ENCODE measurements around the gene APOO.

DNA sequence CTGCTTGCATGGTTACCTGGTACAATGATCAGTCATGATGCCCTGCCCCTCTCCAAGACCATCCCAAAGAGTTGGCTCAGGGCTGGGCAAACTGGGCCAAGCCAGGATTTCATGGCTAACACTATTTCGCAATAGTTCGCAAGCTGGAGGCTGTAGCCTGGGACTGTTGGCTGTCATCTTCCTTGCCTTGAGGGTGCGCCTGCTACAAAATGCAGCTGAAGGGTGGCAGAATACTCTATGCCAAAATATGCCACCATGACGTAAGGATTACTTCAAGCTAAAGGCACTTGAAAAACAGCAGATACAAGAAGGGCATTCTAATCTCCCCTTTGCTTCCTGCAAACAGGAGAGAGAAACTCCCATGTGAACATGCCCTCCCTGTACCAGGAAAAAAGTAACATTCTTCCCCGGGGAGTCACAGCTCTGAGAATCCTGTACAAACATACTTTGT lies 103.8 kb downstream of the APOO start:
- TF ChIP-seq POLR2A (IDR thresholded peaks at IDR 0.05; ENCODE audit: low read depth, low read length) (no peak), TAF1 (IDR thresholded peaks at IDR 0.05; ENCODE audit: low read depth, low read length) (no peak)
